HG02884 (cell line): Measurements from ENCODE around the gene KMT2B.
A peak's percentile ranks its signal among the peaks of the same experiment; 100 is the strongest.
"Not testable (repeated sequence)": the region's sequence is repeated elsewhere in the genome, so short reads cannot be mapped to it uniquely, and the experiment has no call there.

ENCODE experiments used
- ATAC-seq: cut with Tn5 transposase; IDR thresholded peaks from one replicate; pipeline ENCODE4 v1.9.1; 2021; ENCODE audit warnings: mild to moderate bottlenecking, moderate library complexity; ENCODE audit not compliant: unreplicated experiment

The KMT2B gene

GRCh38 chr19:35756377-35757230 lies 38.8 kb downstream of the KMT2B start, which contains the start of gene HSPB6:
HSPB6 (minus strand) TSS chr19:35757029; CDS start chr19:35757008, 21 bp downstream.
- ATAC-seq, result no peak

- ATAC-seq, result no peak
Observed at GRCh38 chr19:35757231-35757748, 39.5 kb downstream of the KMT2B start.

- peak; percentile 92 for ATAC-seq
Observed at GRCh38 chr19:35757749-35758608, 40.2 kb downstream of the KMT2B start, which contains the start of gene PROSER3. PROSER3 (plus strand) TSS chr19:35758176; CDS start chr19:35758216, 40 bp downstream.

GRCh38 chr19:35759697-35760096 lies 41.9 kb downstream of the KMT2B start:
- no peak for ATAC-seq

DNA sequence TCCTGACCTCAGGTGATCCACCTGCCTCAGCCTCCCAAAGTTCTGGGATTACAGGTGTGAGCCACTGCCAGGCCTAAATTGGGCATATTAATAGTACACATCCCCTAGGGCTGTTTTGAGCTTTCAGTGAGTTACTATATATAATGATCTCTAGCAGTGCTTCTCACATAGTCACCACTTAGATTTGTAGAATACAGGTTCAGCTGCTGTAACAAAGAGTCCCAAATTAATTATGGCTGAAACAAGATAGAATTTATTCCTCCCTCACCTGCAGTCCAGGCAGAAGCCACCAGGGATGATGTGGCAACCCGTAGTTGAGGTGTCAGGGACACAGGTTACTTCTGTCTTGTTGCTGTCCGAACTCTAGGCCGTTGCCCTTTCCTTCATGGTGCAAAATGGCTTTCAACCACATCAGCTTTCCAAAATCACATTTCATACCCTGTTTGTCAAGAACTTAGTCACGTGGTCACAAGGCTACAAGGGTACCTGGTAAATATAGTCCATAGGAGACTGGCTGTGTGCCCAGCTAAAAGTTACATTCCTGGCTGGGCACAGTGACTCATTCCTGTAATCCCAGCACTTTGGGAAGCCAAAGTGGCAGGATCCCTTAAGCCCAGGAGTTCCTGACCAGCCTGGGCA lies 43.0 kb downstream of the KMT2B start:
- ATAC-seq, result no peak

DNA sequence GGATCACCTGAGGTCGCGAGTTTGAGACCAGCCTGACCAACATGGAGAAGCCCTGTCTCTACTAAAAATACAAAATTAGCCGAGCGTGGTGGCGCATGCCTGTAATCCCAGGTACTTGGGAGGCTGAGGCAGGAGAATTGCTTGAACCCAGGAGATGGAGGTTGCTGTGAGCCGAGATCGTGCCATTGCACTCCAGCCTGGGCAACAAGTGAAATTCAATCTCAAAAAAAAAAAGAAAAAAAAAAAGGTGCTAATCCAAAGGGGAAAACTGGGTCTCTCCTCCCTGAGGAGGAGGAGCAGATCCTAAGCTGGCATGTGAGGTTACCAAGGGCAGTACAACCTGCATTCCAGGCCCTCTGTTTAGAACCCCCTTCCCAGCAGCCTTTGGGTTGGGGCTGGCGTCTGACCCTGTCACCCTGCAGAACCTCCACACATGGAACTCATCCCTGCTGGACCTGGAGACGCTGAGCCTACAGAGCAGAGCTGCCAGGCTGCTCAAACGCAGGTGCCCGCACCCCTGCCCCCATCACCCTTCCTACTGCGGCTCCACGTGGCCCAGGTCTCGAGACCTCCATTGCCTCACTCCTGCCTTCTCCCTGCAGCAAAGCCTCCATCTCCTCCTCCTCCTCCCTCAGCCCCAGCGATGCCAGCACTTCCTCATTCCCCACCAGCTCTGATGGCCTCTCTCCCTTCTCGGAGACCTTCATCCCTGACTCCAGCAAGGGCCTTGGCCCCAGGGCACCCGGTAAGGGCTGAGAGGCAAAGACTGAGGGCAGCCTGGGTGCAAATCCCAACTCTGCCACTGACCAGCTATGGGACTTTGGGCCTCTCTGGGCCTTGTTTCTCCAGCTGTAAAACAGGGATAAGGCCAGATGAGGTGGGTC lies 46.9 kb downstream of the KMT2B start:
- no peak for ATAC-seq

DNA sequence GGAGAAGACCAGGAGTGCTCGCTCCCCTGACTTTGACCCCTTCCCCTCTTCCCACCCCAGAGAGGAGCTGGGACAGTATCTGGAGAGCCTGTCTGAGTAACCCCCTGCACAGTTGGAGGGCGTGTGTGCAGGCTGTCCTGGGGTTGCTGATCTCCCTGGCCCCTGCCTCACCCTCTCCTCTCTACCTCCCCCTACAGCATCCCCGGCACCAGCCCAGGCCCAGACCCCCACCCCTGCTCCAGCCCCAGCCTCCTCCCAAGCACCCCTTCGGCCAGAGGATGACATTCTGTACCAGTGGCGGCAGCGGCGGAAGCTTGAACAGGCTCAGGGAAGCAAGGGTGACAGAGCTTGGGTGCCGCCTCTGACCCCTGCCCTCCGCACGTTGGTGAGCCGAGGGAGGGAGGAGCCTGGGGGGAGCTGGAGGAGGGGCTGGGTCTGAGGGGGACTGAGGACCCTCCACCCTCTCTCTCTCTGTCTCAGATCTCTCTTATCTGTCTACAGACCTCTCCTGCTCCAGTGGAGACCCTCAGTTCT lies 48.8 kb downstream of the KMT2B start:
- no peak for ATAC-seq

- ATAC-seq, result no peak
Observed at GRCh38 chr19:35767288-35768081, 49.7 kb downstream of the KMT2B start.

DNA sequence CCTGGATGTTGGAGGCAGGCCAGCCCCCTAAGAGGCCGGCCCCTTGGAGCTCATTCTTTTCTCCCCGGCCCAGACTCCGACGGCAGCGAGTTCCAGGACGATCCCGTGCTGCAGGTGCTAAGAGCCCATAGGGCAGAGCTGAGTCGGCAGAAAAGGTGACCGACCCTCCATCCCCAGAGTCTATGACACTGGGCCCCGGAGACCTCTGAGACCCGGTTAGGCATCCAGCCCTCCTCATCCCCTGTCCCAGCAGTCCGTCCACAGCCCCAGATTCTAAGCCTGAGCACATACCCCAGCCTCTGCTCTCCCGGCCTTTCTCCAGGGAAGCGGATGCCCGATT lies 50.2 kb downstream of the KMT2B start:
- ATAC-seq, result no peak

- ATAC-seq, result not testable (repeated sequence)
Observed at GRCh38 chr19:35772362-35772761, 54.6 kb downstream of the KMT2B start.

DNA sequence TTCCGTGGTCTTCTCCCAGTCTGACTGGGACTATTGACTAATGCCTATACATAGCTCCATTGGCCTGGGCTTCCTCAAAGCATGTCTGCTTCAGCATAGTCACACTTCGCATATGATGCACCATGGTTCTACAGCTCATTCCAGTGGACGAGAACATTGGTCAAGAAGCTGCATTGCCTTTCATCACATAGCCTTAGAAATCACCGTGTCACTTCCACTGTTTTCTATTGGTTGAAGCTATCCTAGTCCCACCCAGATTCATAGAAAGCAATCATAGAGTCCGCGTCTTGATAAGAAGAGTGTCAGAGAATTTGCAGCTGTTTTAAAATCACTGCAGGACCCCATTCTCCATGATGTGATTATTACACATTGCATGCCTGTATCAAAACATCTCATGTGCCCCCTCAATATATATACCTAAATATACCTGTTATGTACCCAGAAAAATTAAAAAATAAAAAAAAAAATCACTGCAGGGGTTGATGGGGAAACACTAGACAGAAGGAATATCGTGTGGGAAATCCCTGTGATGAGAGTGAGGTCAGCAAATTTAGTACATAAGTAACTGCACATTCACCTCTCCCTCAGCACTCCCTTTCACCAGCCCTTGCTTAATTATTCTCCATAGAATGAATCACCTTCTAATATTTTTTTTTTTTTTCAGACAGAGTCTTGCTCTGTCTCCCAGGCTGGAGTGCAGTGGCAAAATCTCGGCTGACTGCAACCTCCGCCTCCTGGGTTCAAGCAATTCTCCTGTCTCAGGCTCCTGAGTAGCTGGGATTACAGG lies 55.4 kb downstream of the KMT2B start:
- ATAC-seq, result no peak

DNA sequence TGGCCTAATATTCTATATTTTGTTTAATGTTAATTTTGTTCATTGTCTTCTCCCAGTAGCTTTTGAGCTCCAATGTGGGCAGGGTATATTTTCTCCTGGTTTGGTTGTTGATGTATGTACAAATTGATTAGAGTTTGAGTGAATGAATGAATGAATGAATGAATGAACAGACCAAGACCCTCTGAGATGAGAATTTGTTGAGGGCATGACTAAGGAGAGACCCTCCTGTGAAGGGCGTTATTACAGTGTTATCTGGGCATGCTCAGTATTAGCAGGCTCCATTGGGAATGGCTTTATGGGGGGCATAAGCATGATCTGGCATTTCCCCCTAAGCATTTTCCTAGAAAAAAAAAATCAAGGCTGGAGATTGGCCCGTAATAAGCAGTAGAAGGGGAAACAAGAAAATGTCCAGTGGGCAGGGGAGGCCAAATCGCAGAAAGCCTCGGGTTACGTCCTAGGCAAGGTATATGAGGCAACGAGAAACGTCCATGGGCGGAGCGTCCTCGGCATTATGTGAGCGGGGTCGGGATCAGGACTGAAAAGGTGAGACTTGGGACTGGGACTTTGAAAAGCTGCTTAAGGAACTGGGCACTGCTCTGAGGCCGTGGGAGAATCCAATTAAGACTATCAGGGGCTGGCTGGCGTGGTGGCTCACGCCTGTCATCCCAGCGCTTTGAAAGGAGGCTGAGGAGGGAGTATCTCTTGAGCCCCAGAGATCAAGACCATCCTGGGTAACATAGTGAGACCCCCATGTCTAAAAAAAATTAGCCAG lies 56.7 kb downstream of the KMT2B start:
- no peak for ATAC-seq

DNA sequence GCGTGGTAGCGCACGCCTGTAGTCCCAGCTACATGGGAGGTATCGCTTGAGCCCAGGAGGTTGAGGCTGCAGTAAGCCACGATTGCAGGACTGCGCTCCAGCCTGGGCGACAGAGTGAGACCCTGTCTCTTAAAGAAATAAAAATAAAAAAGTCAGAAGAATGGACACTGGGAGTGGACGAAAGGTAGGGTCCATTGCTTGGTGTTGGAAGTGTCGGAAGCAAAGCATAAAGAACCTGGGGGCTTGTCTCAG lies 57.2 kb downstream of the KMT2B start:
- ATAC-seq, result no peak

- peak; percentile 88 for ATAC-seq
Observed at GRCh38 chr19:35775298-35776101, 57.7 kb downstream of the KMT2B start, which contains the start of gene ARHGAP33. ARHGAP33 (plus strand) TSS chr19:35775564; CDS start chr19:35775659, 95 bp downstream.

DNA sequence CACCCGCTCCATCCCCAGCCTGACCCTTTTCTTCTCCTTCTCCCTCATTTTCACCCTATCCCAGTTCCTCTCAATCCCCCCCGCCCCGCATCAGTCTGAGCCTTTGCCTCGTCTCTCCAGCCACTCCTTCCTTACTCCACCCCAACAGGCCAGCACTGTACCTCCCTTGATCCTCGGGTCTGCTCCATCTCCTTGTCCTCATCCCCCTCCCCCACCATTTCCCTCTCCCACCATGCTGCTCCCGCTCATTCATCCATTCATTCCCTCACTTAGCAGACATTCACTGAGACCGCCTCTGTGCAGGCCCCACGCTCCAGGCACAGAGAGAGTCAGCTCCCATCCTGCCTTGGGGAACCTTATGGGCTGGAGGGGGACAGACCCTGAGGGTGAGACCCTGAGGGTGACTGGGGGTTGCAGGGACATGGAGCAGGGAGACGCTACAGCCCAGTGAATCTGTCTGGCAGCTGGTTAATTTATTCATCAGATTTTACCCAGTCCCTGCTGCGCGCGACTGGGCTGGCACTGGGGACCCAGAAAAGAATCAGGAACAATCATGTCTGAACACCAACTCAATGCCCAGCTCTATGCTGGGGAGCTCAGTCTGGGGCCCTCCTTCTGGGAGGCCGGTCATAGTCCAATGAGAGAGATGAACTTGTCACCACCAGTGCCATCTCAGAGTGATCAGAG lies 58.4 kb downstream of the KMT2B start:
- ATAC-seq, result no peak
